ENCODE measurements around the gene ARHGAP1.

ARHGAP1 gene

DNA sequence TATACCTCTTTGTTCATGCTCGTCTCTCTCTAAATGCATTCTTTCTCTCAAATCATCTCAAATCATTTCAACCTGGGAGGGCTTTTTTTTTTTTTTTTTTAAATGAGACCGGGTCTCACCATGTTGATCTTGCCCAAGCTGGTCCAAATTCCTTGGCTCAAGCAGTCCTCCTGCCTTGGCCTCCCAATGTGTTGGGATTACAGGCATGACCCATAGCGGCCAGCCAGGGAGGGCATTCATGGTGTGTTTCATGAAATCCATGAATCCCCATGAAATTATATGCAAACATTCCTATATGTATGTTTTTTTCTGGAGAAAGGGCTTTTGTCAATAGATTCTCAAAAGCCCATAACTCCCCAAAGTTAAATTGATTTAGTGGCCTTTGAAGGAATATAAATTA lies 56.9 kb downstream of the ARHGAP1 start:
- DNase-seq (ENCODE audit: low read depth in 2 of 3, low spot score in 2 of 3), result no peak

DNA sequence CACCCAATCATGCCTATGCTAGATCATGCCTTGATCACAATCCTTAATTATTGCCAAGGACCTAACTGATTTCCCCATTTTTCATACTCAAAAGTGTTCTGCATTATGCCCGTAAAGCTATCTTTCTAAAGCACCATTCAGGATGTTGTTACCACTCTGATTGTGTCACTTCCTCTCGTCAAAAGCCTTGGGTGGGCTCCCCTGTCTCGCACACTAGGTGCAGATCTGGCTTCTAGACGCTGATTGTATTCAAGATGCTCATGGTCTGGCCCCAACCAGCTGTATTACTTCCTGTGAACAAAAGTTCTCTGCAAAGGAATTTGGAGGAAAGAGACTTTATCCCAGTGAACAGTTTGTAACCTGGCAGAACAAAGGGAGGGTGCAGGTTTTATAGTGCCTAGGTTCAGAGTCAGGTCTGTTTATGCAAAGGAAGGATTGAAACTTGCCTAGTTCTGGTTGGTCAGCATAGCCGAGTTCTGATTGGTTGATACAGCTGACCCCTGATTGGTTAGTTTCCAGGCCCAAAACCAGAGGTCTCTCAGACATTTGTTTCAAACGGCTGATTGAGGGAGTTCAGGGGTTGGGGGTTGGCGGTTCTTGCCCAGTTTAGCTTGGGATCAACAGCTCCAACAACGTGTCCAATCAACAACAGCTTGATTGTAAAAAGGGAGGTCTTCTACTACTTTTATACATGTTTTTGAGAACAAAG lies 57.6 kb downstream of the ARHGAP1 start:
- no peak for DNase-seq (ENCODE audit: low read depth in 2 of 3, low spot score in 2 of 3)

DNA sequence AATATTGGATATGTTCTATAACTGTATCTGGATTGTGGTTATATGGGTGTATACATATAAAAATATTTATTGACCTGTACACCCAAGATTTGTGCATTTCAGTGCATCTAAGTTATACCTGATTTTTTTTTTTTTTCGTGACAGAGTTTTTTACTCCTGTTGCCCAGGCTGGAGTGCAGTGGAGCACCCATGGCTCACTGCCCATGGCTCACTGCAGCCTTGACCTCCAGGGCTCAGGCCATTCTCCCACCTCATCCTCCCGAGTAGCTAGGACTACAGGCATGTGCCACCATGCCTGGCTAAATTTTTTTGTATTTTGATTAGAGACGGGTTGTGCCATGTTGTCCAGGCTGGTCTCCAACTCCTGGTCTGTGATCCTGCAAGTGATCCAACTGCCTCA lies 58.8 kb downstream of the ARHGAP1 start:
- DNase-seq (ENCODE audit: low read depth in 2 of 3, low spot score in 2 of 3), result no peak

DNA sequence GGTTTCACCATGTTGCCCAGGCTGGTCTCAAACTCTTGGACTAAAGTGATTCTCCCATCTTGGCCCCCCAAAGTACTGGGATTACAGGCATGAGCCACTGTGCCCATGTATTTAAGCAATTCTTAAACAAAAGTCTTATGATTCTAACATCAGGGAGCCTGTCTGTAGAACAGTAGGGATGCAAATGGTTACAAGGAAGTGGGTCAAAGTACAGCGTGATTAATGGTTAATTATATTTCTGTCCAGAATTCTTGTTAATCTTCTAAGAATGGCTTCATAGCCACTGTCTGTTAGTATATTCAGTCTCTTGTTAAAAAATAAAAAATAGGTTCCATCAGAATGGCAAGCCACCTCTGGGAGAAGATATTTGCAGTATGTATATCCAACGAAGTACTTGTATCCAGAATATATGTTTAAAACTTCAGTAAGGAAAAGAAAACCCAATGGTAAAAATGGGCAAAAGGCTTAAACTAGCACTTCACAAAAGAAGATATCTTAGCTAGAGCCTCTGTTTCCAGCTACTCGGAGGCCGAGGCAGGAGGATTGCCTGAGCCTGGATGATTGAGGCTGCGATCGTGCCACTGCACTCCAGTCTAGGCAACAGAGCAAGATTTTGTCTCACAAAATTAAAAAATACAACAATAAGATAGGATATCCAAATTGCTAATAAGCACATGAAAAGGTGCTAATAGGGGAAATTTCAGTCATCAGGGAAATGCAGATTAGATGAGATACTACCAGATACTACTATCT lies 60.2 kb downstream of the ARHGAP1 start:
- no peak for DNase-seq (ENCODE audit: low read depth in 2 of 3, low spot score in 2 of 3)

DNA sequence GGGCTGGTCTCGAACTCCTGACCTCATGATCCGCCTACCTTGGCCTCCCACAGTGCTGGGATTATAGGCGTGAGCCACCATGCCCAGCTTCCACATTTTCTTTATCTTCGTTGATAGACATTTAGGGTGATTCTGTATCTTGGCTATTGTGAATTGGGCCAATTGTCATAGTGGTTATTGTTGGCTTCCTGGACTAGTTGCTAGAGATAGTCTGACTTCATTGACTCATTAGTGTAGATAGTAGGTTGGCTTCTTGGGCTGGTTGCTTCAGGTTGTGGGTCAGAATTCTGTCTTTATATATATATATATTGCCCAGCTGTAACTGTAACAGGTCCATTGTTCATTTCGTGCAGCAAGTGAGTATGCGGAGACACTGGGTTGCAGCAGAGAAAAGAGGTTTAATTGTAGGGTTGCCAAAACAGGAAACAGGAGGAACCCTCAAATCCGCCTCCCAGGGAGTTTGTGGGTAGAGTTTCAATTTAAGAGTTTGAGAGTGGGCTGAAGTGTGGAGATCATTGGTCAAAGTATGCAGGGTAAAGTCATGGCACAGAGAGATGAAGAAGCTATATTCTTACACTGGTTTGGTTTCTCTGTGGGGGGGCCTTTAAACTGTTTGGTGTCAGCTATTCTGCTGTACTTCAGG lies 61.1 kb downstream of the ARHGAP1 start:
- DNase-seq (ENCODE audit: low read depth in 2 of 3, low spot score in 2 of 3), result no peak

DNA sequence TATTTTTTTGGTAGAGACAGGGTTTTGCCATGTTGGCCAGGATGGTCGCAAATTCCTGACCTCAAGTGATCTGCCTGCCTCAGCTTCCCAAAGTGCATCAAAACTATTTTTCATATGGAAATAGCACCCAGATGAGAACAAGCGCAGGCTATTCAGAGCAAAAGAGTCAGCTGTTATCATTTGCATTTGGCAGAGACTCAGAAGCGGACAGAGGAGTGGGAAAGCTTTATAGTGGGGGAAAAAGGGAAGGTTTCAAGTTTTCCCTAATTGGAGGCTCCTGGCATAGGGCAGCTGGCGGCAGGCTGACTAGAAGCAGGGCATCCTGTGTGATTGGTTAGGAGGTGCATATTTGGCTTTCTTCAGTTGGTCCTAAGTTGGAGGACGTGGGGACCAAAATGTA lies 62.9 kb downstream of the ARHGAP1 start:
- DNase-seq (ENCODE audit: low read depth in 2 of 3, low spot score in 2 of 3), result no peak

DNA sequence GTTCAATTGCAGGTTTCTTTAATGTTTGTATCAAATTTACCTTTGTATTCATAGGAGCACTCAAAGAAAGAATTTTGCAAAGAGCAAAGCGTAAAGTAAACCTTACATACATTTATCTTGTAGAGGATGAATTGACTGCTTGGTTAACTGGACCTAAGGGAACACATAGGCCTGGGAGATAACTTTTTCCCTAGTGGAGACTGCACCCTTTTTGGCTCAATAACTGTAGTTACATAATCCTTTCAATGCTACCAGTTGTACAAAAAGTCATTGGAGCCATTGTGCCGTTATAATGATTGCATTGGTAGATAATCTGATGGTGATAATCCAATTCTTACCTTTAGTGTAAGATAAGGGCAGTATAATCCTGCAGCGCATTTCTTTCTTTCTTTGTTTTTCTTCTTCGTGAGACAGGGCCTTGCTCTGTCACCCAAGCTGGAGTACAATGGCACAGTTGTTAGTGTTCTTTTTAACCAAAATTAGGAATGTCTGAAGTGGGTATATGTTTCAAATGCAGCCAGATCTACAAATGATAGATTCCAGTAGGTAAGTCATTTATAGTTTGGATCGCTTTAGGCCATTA lies 64.8 kb downstream of the ARHGAP1 start:
- DNase-seq (ENCODE audit: low read depth in 2 of 3, low spot score in 2 of 3), result no peak

DNA sequence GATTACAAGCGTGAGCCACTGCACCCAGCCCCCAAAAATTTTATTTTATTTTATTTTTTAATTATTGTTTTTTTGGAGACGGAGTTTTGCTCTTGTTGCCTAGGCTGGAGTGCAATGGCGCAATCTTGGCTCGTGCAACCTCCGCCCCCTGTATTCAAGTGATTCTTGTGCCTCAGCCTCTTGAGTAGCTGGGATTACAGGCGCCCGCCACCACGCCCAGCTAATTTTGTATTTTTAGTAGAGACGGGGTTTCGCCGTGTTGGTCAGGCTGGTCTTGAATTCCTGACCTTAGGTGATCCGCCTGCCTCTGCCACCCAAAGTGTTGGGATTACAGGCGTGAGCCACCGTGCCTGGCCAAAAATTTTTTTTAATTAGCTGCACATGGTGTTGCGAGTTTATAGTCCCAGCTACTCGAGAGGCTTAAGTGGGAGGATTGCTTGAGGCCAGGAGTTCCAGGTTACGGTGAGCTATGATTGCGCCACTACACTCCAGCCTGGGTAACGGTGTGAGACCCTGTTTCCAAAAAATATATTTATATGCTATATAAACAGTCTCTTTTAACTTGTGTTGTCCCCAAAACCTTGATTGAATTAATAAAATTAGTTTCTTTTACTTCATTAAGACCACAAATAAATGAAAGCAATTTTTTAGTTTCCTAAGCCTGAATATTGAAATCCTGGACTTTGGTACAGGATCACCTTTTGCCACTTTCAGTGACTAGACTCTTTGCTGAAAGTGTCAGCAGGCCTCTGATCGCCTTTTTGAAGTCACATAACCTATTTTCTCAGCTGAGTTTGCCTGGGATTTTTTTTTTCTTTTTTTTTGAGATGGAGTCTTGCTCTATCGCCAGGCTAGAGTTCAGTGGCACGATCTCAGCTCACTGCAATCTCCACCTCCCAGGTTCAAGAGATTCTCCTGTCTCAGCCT lies 66.9 kb downstream of the ARHGAP1 start:
- no peak for DNase-seq (ENCODE audit: low read depth in 2 of 3, low spot score in 2 of 3)

DNA sequence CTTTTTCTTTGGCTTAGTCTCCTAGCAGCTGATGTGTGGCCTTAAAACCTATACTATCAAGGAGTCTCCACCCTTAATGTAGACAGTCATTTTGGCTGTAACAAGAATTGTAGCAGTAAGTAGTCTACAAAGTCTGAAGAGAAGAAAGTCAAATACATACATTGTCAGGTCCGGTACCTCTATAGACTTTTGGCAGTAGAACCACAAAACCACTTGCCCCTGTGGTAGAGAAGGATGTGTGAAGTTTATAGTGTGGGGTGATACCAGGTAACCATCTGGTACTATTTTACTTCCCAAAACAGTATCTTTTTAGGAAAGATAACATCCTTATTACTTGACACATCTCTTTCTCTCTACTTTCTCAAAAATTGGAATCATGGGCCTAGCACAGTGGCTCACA lies 67.9 kb downstream of the ARHGAP1 start:
- no peak for DNase-seq (ENCODE audit: low read depth in 2 of 3, low spot score in 2 of 3)

DNA sequence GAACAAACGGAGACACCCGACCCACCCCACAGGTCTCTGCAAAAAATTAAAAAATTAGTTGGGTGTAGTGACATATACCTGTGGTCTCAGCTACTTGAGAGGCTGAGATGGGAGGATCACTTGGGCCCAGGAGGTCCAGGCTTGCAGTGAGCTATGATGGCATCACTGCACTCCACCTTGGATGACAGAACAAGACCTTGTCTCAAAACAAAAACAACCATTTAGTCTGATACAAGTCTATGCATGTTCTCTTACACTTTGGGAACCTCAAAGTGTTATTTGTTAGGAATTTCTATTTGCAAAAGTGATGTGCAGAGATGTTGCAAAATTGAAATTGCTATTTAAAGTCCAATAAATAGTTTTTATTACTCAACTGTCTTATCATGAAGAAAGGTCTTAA lies 68.7 kb downstream of the ARHGAP1 start:
- DNase-seq (ENCODE audit: low read depth in 2 of 3, low spot score in 2 of 3), result no peak

DNA sequence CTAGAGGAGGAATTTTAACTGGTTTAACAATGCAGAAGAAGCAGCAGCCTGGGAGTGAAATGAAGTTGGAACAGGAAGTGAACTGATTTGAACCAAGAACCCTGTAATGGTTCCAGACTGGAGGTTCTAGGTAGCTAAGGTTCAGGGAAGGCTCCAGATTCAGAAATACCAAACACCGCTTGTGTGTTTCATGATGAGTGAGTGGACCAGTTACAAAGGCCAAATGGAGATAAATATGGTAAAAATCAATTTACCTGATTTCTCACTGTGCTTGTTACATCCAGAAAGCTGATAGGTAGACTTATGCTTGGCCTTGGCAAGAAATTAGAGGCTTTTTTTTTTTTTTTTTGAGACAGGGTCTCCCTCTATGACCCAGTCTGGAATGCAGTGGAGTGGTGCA lies 70.2 kb downstream of the ARHGAP1 start:
- DNase-seq (ENCODE audit: low read depth in 2 of 3, low spot score in 2 of 3), result no peak

DNA sequence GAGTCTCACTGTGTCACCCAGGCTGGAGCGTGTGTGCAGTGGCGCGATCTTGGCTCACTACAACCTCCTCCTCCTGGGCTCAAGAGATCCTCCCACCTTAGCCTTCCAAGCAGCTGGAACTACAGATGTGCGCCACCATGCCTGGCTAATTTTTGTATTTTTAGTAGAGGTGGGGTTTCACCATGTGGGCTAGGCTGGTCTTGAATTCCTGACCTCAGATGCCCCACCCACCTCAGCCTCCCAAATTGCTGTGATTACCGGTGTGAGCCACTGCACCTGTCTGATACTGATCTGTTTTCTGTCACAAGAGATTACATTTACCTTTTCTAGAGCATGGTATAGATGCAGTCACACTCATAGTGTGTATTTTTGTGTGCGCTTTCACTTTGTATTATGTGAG lies 71.5 kb downstream of the ARHGAP1 start:
- DNase-seq (ENCODE audit: low read depth in 2 of 3, low spot score in 2 of 3), result no peak

Measured in activated CD8-positive, alpha-beta memory T cell treated with anti-CD3 and anti-CD28 coated beads for 48 hours (primary cell).